ACC112 (cell line): ENCODE data around the gene SPATA7.
"Not testable (repeated sequence)": the region's sequence is repeated elsewhere in the genome, so short reads cannot be mapped to it uniquely, and the experiment has no call there.

Experiments
- H2AFZ ChIP-seq: fragments of 200-600 bp; sonication (generic); one replicate; pipeline ENCODE4 v1.6.0; 2017; ENCODE audit warnings: antibody characterized with exemption, low read length; ENCODE audit not compliant: unreplicated experiment
- H3K27ac ChIP-seq: fragments of 200-600 bp; sonication (generic); 2 replicates; pipeline ENCODE4 v1.5.1; 2014; ENCODE audit warnings: low read depth, mild to moderate bottlenecking, antibody characterized with exemption, low read length, moderate library complexity
- H3K27me3 ChIP-seq: fragments of 200-600 bp; sonication (generic); 2 replicates; pipeline ENCODE4 v1.6.1; 2014; ENCODE audit warnings: mild to moderate bottlenecking, antibody characterized with exemption, low read length, moderate library complexity, mixed read lengths; ENCODE audit not compliant: insufficient read depth
- H3K36me3 ChIP-seq: fragments of 200-600 bp; sonication (generic); 2 replicates; pipeline ENCODE4 v1.6.1; 2016; ENCODE audit warnings: mild to moderate bottlenecking, antibody characterized with exemption, low read length, moderate library complexity, mixed read lengths; ENCODE audit not compliant: insufficient read depth
- H3K4me1 ChIP-seq: fragments of 200-600 bp; sonication (generic); one replicate; pipeline ENCODE4 v1.6.1; 2016; ENCODE audit warnings: low read length, mixed read lengths; ENCODE audit not compliant: insufficient read depth, unreplicated experiment, control insufficient read depth
- H3K4me3 ChIP-seq: fragments of 200-600 bp; sonication (generic); 2 replicates; pipeline ENCODE4 v1.5.1; 2014; ENCODE audit warnings: mild to moderate bottlenecking, low read depth, low read length
- H3K79me2 ChIP-seq: fragments of 200-600 bp; sonication (generic); one replicate; pipeline ENCODE4 v1.6.0; 2016; ENCODE audit warnings: low read length; ENCODE audit not compliant: control insufficient read depth, unreplicated experiment, insufficient read depth

Gene SPATA7

DNA sequence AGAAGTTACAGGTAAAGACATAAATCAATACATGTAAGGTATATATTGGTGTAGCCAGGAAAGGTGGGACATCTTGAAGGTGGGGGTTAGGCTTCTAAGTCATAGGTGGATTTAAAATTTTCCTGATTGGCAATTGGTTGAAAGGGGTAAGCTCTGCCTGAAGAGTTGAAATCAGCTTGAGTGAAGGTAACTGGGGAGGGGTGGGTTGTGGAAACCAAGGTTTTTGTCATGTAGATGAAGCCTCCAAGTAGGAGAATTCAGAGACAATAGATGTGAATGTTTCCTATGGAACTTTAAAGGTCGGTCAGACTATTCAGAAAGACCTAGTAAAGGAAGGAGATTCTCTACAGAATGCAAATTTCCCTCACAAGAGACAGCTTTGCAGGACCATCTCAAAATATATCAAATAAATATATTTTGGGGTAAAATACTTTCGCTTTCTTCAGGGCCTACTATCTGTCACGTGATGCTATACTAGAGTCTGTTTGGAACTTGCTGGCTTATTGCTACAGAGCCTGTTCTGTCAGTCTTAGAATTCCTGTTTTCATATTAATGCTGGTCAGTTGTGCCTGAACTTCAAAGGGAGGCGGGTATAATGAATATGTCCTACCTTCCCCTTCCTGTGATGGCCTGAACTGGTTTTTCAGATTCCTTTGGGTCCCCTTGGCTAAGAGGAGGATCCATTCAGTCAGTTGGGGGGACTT lies 20.6 kb upstream of the SPATA7 start:
- Histone ChIP-seq H3K79me2 (no peaks in the 10 kb centered on the region), H2AFZ (no peak overlapping the region), H3K4me1 (no peaks in the 10 kb centered on the region), H3K4me3 (no peak overlapping the region), H3K36me3 (no peaks in the 10 kb centered on the region), H3K27me3 (peaks cover 45% of the 10 kb centered on the region), H3K27ac (no peak overlapping the region)

DNA sequence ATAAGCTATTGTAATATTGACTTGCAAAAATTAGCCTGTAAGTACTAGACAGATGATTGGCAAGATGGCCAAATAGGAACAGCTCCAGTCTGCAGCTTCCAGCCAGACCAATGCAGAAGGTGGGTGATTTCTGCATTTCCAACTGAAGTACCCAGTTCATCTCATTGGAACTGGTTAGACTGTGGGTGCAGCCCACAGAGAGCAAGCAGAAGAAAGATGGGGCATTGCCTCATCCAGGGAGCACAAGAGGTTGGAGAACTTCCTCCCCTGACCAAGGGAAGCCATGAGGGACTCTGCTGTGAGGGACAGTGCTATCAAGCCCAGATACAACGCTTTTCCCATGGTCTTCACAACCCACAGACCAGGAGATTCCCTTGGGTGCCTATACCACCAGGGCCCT lies 16.0 kb upstream of the SPATA7 start:
- no peak overlapping the region for H3K27ac ChIP-seq
- H3K79me2 ChIP-seq = no peaks in the 10 kb centered on the region
- no peaks in the 10 kb centered on the region for H3K36me3 ChIP-seq
- H2AFZ ChIP-seq = no peak overlapping the region
- peaks cover 27% of the 10 kb centered on the region for H3K27me3 ChIP-seq
- H3K4me3 ChIP-seq = no peak overlapping the region
- H3K4me1 ChIP-seq = no peaks in the 10 kb centered on the region

DNA sequence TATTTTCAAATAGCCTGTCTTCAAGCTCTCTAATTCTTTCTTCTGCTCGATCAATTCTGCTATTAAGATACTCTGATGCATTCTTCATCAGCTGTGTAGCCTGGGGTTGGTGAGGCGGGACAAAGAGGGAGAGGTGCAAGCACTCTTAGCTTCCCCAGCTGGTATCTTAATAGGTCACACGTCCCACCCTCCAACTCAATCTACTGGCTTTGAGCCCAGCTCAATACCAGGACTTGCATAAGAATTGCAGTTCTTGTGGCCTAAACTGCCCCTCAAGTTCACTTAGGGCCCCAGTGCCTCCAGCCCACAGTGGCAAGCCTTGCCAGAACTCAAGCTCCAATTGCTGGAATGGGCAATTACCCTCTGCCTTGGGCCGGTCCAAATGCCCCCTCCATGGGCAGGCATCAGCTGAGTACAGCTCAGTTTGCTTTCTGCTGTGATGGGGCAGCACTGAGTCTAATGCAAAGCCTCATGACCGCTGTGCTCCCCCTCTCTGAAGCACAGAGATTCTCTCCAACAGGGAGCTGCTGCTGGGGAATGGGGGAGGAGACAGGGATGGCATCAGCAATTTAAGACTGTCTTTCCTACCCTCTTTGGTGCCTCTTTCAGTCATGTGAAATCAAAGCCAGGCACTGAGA lies 5.6 kb upstream of the SPATA7 start:
- no peak overlapping the region for H2AFZ ChIP-seq
- H3K27ac ChIP-seq = no peak overlapping the region
- peaks cover 12% of the 10 kb centered on the region for H3K27me3 ChIP-seq
- H3K4me3 ChIP-seq = no peak overlapping the region
- H3K4me1 ChIP-seq = peaks cover 5% of the 10 kb centered on the region
- H3K79me2 ChIP-seq = no peaks in the 10 kb centered on the region
- H3K36me3 ChIP-seq = no peaks in the 10 kb centered on the region

DNA sequence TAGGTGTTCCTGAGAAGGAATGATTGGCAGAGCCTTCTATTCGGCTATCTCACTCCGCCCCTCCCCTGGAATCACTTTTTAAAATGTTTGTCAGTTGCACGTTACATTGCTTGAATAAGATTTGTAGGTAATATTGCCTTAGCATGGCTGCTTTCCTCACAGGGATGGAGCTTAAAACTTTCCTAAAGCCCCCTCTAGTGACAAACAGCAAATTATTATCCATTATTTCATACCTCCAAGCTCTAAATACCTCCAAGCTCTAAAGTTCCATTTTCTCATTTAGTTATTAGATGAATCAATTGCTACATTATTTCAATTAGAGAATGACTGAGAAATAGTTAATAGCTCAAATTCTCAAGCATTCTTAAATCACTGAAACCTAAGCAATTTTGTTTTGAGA lies 5.1 kb upstream of the SPATA7 start:
- H2AFZ ChIP-seq = no peak overlapping the region

DNA sequence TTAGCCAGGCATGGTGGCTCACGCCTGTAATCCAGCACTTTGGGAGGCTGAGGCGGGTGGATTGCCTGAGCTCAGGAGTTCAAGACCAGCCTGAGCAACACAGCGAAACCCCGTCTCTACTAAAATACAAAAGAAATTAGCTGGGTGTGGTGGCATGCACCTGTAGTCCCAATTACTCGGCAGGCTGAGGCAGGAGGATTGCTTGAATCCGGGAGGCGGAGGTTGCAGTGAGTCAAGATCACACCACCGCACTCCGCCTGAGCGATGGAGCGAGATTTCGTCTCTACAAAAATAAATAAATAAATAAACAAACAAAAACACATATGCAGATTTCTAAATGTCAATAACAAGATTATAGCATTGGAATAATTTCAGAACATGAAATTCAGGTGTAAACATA lies 3.8 kb upstream of the SPATA7 start:
- H3K27me3 ChIP-seq, H2AFZ ChIP-seq: not testable (repeated sequence)

More for the DNA sequence above, 5.1 kb upstream of the SPATA7 start:
- peaks cover 5% of the 10 kb centered on the region for H3K4me1 ChIP-seq
- H3K36me3 ChIP-seq = no peaks in the 10 kb centered on the region
- H3K79me2 ChIP-seq = no peaks in the 10 kb centered on the region
- H3K4me3 ChIP-seq = no peak overlapping the region
- H3K27me3 ChIP-seq = peaks cover 12% of the 10 kb centered on the region
- H3K27ac ChIP-seq = no peak overlapping the region

DNA sequence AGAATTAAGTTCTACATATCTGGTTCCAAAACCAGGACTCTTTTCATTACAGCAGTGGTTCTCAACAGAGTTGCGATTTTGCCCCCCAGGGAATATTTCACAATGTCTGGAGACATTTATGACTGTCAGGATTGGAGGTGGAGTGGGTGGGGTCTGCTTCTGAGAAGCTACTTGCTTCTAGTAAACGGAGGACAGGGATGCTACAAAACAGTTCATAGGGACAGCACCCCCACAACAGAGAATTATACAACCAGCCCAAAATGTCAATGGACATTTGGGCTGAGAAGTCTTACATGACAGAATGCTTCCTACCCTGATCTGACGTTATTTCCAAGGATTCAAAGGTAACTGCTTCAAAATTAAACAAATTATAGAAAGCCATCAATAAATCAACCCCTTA lies 739 bp upstream of the SPATA7 start:
- H3K27ac ChIP-seq = no peak overlapping the region

More for the DNA sequence above, 3.8 kb upstream of the SPATA7 start:
- not testable (repeated sequence) for H3K79me2 ChIP-seq, H3K27ac ChIP-seq, H3K4me3 ChIP-seq, H3K36me3 ChIP-seq
- peaks cover 10% of the 10 kb centered on the region for H3K4me1 ChIP-seq

DNA sequence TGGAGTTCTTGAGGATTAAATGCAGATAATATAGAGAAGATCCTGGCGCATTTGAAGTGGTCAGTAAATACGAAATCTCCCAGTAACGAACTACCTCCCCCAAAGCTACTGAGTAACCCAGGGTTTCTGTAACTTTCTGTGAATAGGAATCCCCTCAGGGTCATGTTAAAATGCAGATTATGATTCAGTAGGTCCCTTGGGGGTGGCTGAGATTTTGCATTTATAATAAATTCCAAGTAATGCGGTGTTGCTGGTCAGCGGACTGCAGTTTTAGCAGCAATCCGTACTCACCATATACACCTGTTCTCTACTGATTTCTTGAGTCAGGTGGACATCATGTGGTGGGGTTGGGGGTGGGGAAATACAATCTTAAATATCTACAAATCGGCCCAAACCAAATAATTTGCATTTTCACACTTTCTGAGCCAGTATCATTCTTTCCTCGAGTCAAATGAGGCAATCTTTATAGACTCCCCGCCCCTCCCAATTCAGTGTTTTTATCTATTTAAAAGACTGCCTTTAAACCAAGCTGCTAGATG lies 868 bp downstream of the SPATA7 start:
- H3K27ac ChIP-seq = peak overlapping the region; percentile 27; the same call in 1 of the 2 replicates
- H3K27me3 ChIP-seq = no peaks in the 10 kb centered on the region
- peaks cover 10% of the 10 kb centered on the region for H3K79me2 ChIP-seq
- H2AFZ ChIP-seq = peak overlapping the region; percentile 98
- H3K36me3 ChIP-seq = no peaks in the 10 kb centered on the region
- peak overlapping the region; percentile 98 for H3K4me3 ChIP-seq
- H3K4me1 ChIP-seq = peaks cover 14% of the 10 kb centered on the region

More for the DNA sequence above, 739 bp upstream of the SPATA7 start:
- H3K4me3 ChIP-seq = peak overlapping the region; percentile 98
- no peaks in the 10 kb centered on the region for H3K27me3 ChIP-seq
- peak overlapping the region; percentile 98 for H2AFZ ChIP-seq
- H3K4me1 ChIP-seq = peaks cover 14% of the 10 kb centered on the region
- H3K36me3 ChIP-seq = no peaks in the 10 kb centered on the region
- peaks cover 10% of the 10 kb centered on the region for H3K79me2 ChIP-seq

DNA sequence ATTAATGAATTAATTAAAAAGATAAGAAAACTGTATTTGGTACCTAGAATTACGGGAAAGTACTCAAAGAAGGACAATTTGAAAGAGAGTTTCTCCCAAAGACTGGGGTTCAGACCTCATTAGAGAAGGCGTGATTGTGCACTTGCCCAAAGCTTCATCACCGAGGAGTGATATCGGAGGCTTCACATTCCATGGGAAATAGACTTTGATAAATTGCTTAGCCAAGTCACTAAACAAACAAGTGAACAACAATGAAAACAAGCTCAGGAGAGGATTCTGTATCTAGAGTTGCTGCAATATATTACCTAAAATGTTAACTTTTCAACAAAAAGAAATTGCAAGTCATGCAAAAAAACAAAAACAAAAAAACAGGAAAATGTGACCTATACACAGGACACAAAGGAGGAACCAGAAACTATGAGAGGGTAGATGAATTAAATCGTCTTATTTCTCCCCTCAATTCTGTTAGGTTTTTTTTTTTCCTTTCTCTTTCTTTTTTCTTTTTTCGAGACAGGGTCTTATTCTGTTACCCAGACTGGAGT lies 3.4 kb downstream of the SPATA7 start:
- Histone ChIP-seq H3K27ac (no peak overlapping the region), H2AFZ (no peak overlapping the region), H3K79me2 (peaks cover 10% of the 10 kb centered on the region), H3K4me3 (no peak overlapping the region), H3K36me3 (no peaks in the 10 kb centered on the region), H3K4me1 (peaks cover 14% of the 10 kb centered on the region), H3K27me3 (no peaks in the 10 kb centered on the region)

DNA sequence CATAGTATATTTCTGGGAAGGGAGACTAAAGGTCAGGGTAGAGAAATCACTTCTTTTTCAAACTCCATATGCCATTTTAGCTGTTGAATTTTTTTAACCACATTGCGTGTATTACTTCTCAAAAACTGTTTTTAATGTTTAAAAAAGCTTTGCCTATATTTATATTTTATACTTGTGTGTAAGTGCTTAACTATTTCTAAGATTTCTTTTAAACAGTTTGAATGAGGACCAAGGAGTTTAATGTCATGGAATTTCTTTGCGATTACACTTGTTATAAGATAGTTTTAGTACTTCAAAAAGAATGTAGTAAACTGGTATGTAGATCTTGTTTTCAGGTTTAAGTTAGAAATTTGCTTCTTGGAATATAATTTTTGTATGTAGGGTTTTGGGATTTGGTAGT lies 7.2 kb downstream of the SPATA7 start:
- Histone ChIP-seq H2AFZ (no peak overlapping the region), H3K27me3 (no peaks in the 10 kb centered on the region), H3K27ac (no peak overlapping the region), H3K36me3 (peaks cover 11% of the 10 kb centered on the region), H3K4me1 (no peaks in the 10 kb centered on the region), H3K79me2 (peaks cover under 1% of the 10 kb centered on the region), H3K4me3 (no peak overlapping the region)

DNA sequence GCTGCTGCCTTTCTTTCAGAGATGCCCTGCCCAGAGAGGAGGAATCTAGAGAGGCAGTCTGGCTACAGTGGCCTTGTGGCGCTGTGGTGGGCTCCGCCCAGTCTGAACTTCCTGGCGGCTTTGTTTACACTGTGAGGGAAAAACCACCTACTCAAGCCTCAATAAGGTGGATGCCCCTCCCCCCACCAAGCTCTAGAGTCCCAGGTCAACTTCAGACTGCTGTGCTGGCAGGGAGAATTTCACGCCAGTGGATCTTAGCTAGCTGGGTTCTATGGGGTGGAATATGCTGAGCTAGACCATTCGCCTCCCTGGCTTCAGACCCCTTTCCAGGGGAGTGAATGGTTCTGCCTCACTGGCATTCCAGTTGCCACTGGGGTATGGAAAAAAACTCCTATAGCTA lies 25.6 kb downstream of the SPATA7 start:
- Histone ChIP-seq H3K79me2 (no peaks in the 10 kb centered on the region), H2AFZ (no peak overlapping the region), H3K27me3 (no peaks in the 10 kb centered on the region), H3K27ac (no peak overlapping the region), H3K4me1 (no peaks in the 10 kb centered on the region), H3K36me3 (peaks cover 9% of the 10 kb centered on the region; the same call in 1 of the 2 replicates), H3K4me3 (no peak overlapping the region)
